ENCODE results near the gene OGFOD3. TPM values are rescaled to one million over a fixed set of nuclear protein-coding genes. Genes with fewer than 3 reads are reported as not detected.

OGFOD3 gene
- total and polyA plus RNA-seq, 8 donors, result 22.7 to 37.9 (median 27.3) TPM

DNA sequence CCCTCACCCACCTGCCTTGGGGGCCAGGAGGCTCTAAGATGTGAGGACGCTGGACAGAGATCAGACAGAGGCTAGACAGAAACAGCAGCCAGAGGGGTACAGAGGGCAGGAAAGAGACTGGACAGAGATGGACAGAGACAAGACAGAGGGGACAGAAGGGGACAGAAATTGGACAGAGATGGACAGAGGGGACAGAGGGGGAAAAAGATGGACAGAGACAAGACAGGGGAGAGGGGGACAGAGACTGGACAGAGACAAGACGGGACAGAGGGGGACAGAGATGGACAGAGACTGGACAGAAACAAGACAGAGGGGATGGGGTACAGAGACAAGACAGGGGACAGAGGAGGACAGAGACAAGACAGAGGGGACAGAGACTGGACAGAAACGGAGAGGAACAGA lies 30.7 kb downstream of the OGFOD3 start:
- no peak for DNase-seq
- H3K9me3 ChIP-seq, result no peaks in the 10 kb centered on the region

DNA sequence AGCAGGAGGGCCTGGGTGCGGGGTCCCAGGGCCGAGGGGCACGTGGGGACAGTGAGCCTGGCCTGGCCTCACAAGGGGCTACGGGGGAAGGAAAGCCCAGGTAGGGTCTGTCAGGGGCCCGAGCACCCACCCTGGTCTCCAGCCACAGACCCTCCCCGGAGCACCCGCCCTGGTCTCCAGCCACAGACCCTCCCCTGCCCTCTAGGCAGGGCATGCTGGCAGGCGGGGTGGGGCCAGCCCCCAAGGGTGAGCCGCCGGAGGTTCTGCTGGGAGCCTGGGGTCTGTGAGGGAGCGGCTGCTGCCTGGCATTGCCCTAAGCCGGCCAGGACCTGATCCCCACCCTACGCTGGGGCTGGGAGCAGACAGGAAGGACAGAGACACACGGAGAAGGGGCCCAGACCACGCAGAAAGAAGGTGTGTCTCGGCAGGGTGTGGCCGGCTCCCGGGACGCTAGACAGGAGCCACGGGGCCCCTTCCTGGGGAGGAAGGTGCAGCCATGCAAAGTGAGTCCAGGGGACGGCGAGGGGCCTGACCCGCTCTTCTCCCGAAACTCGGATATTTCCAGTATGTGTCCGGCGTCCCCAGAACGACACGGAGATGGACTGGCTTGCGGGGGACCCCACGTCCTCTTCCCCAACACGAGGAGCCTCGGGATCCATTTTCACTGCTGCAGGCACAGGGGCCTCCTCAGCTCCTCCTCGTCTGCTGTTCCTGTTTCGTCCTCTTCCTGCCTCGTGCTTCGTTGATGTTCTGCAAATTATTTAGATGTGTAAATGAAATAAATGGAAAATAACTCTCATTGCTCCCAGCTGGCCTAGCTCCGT lies 31.3 kb downstream of the OGFOD3 start:
- H3K27me3 ChIP-seq, result peaks cover 7 to 60% of the 10 kb centered on the region in 2 donors

More for the DNA sequence above, 30.7 kb downstream of the OGFOD3 start:
- no peak for ATAC-seq
- Histone ChIP-seq H3K27ac (no peak overlapping the region), H3K4me1 (peaks cover 0 to 10% of the 10 kb centered on the region in 2 donors), H3K36me3 (peaks cover 0 to 18% of the 10 kb centered on the region in 2 donors), H3K4me3 (no peak overlapping the region), H3K27me3 (peaks cover 7 to 54% of the 10 kb centered on the region in 2 donors)
- intact Hi-C loops (cut with DNase I), result no loop called here
- TF ChIP-seq, protein P1, sequence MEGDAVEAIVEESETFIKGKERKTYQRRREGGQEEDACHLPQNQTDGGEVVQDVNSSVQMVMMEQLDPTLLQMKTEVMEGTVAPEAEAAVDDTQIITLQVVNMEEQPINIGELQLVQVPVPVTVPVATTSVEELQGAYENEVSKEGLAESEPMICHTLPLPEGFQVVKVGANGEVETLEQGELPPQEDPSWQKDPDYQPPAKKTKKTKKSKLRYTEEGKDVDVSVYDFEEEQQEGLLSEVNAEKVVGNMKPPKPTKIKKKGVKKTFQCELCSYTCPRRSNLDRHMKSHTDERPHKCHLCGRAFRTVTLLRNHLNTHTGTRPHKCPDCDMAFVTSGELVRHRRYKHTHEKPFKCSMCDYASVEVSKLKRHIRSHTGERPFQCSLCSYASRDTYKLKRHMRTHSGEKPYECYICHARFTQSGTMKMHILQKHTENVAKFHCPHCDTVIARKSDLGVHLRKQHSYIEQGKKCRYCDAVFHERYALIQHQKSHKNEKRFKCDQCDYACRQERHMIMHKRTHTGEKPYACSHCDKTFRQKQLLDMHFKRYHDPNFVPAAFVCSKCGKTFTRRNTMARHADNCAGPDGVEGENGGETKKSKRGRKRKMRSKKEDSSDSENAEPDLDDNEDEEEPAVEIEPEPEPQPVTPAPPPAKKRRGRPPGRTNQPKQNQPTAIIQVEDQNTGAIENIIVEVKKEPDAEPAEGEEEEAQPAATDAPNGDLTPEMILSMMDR (IDR thresholded peaks at IDR 0.05), result no peak

DNA sequence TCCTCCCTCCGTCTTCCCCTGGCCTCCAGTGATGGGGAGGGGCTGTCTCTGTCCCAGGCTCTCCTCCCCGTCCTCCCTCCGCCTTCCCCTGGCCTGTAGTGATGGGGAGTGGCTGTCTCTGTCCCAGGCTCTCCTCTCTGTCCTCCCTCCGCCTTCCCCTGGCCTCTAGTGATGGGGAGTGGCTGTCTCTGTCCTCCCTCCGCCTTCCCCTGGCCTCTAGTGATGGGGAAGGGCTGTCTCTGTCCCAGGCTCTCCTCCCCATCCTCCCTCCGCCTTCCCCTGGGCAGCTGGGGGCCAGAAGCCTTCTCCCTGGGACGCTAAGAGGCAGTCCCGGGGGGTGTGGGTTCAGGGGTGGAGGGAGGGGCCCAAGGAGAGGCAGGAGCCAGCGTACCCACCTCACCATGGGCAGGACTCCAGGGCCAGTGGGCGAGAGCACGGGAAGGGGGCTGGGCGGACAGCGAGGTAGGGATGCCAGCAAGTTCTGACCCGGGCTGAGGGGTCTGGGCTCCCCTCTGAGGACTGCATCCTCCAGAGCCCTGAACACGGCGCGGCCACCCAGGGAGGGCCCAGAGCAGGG lies 32.0 kb downstream of the OGFOD3 start:
- DNase-seq, result peak in 1 of 4 donors; percentile 37
- Histone ChIP-seq H3K4me3 (no peak overlapping the region), H3K36me3 (peaks cover 0 to 4% of the 10 kb centered on the region in 2 donors), H3K27me3 (peaks cover 7 to 66% of the 10 kb centered on the region in 2 donors), H3K27ac (no peak overlapping the region), H3K4me1 (peaks cover 0 to 10% of the 10 kb centered on the region in 2 donors), H3K9me3 (no peaks in the 10 kb centered on the region)
- TF ChIP-seq, protein P1 (IDR thresholded peaks at IDR 0.05), result no peak
- no peak for ATAC-seq
- intact Hi-C loops (cut with DNase I), result no loop called here

More for the DNA sequence above, 31.3 kb downstream of the OGFOD3 start:
- peaks cover 0 to 12% of the 10 kb centered on the region in 2 donors for H3K36me3 ChIP-seq
- intact Hi-C loops (cut with DNase I), result no loop called here
- TF ChIP-seq, protein P1 (IDR thresholded peaks at IDR 0.05), result no peak
- H3K27ac ChIP-seq, result no peak overlapping the region
- no peaks in the 10 kb centered on the region for H3K9me3 ChIP-seq
- ATAC-seq (no peak), DNase-seq (peak in 1 of 4 donors; percentile 72)
- no peak overlapping the region for H3K4me3 ChIP-seq
- peaks cover 0 to 10% of the 10 kb centered on the region in 2 donors for H3K4me1 ChIP-seq

DNA sequence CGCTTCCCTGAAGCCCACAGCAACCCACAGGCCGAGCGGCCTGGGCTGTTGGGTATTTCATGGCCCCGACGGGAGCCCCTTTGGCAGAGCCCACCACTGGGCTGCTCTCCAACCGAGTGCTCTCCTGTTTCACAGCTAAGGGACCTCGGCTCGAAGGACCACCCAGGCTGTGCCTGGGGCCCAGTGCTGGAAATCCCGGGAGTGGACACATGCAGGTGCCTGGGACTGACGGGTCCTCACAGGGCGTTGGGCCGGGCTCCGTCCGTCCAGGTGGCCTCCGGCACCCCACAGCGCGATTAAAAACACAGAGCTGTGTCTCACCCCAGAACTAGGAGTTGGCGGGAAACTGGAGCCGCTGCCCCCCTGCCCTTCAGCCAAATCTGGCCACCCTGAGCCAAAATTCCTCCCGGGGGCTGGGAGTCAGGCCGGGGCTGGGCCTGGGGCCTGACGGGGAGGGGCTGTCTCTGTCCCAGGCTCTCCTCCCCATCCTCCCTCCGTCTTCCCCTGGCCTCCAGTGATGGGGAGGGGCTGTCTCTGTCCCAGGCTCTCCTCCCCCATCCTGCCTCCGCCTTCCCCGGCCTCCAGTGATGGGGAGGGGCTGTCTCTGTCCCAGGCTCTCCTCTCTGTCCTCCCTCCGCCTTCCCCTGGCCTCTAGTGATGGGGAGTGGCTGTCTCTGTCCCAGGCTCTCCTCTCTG lies 32.7 kb downstream of the OGFOD3 start:
- Histone ChIP-seq H3K4me1 (peaks cover 0 to 10% of the 10 kb centered on the region in 2 donors), H3K4me3 (no peak overlapping the region)
- DNase-seq, result peak in 2 of 4 donors; percentile 44 to 66

More for the DNA sequence above, 32.7 kb downstream of the OGFOD3 start:
- no peak for ATAC-seq
- TF ChIP-seq, protein P1 (IDR thresholded peaks at IDR 0.05), result no peak
- Histone ChIP-seq H3K27me3 (peaks cover 7 to 72% of the 10 kb centered on the region in 2 donors), H3K36me3 (no peaks in the 10 kb centered on the region), H3K9me3 (no peaks in the 10 kb centered on the region), H3K27ac (no peak overlapping the region)
- intact Hi-C loops (cut with DNase I), result no loop called here

All from left lung (tissue), 10 donors.